ENCODE measurements around the gene CPE.
"Not testable (repeated sequence)": the region's sequence is repeated elsewhere in the genome, so short reads cannot be mapped to it uniquely, and the experiment has no call there.

Gene CPE

DNA sequence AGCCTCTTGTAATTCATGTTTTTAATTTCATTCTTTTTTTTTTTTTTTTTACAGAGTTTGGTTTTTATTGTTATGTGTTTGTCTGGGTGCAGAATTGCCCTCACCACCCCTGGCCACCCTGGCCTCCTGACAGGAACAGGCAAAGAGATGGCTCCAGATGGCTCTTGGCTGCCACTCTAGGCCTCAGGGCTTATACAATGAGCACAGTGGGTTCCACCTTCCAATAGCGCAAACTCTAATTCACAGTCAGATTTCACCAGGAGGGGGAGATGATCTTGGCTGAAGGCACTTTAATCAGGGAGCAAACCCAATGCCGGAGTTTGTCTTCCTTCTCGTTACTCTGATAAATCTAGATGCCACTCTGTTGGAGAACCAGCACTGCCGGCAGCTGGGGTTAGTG, 24.8 kb downstream of the CPE start:
- peak; percentile 27 for DNase-seq (ENCODE audit: low spot score)

DNA sequence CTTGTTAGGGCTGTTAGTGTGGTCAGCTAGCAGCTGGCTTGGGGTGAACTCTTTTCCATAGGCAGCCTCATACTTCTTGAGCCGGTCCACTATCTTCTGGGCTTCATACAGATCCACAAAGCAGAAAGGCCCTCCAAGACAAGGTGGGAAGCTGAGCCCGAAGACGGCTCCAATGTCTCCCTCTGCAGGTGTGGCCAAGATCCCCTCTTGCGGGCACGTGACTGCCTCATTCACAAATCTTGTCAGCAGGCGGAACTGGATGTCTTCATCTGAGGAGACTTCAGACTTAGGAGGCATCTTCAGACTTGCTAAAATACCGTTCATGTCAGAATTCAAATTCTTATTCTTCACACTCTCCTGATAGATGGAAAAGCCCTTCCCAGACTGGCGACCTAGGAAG, 25.3 kb downstream of the CPE start:
- DNase-seq (ENCODE audit: low spot score) = no peak

- no peak for DNase-seq (ENCODE audit: low spot score)
Observed at GRCh38 chr4:165404696-165405095, 25.9 kb downstream of the CPE start.

- DNase-seq (ENCODE audit: low spot score) = no peak
Observed at GRCh38 chr4:165410214-165410613, 31.4 kb downstream of the CPE start.

- DNase-seq (ENCODE audit: low spot score) = no peak
Observed at GRCh38 chr4:165415910-165416309, 37.1 kb downstream of the CPE start.

GRCh38 chr4:165418073-165418472, 39.3 kb downstream of the CPE start:
- peak; percentile 34 for DNase-seq (ENCODE audit: low spot score)

DNA sequence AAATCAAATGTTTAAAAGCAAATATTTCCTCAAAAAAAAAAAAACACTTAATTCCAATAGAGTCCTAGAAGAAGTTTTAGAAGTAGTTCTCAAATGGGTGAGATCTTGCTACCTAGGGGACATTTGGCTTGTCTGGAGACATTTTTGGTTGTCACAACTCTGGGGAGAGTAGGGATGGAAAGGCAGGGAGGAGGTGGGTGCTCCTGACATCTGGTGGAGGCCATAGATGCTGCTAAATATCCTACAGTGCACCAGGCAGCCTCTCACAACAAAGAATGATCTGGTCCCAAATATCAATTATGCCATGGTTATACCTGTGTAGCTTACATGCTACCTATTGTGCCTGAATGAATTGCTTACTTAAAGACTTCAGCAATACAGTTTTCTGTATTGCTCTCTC, 46.8 kb downstream of the CPE start:
- no peak for DNase-seq (ENCODE audit: low spot score)

DNA sequence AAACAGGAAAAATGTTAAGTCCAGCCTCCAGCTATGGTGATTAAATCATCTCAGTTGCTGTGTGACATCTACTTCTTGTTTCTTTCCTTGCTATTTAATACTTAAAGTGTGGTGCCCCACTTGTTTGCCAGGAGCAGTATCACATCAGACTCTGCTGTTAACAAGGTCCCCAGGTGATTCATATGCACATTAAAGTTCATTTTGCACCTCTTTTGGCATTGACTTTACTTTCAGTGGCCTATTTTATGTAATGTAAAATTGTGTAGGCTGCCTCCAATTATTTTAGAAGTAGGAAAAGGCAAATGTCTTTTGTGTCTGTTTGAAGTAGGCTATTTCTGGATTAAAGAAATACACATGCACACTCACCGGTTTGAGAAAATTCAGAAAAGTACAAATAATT, 47.5 kb downstream of the CPE start:
- no peak for DNase-seq (ENCODE audit: low spot score)

DNA sequence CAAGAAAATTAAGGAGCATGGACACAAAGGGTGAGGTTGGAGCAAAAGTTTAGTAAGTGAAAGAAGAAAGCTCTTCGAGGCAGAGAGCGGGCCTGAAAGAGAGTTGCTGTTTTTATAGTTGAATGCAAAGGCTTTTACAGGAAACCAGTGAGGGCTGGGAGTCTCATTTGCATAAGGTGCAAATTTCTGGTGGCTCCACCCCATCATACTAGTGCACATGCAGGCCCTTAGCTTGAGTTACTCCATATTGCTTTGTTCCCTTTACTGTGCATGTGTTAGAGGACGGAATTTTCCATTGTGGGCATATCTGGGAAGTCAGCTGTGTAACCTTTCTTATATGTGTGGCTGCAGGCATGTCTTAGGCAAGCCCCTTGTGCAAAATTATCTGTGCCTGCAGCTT, 48.0 kb downstream of the CPE start:
- no peak for DNase-seq (ENCODE audit: low spot score)

DNA sequence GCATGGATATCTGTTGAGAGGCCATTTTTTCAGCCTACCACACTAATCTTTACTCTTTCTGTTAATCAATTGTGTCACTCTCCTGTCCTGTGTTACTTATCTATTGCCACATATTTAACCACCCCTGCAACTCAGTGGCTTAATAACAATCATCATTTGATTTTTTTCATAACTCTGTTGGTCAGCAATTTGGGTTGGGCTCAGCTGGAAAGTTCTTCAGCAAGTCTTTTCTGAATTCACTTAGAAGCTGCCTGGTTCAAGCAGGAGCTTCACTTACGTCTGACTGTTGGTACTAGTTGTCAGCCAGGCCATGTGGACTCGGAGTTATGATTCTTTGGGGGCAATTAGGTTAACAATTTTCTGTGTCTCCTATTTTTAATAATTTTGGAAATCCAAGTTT, 50.1 kb downstream of the CPE start:
- DNase-seq (ENCODE audit: low spot score) = no peak

DNA sequence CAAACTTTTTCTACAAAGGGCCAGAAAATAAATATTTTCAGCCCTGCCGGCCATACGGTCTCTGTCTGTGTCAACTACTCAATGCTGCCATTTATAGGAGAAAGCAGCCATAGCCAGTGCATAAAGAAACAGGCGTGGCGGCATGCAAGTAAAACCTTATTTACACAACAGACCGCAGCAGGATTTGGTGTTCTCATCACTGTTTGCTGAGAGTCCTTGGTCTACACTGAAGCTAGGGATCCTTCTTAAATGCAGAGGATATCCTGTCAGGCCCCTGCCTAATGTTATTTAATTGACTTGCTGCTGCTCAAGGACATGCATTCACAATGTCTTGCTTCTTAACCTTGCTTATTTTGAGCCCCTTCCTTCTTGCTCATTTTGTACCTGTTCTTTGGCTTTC, 54.7 kb downstream of the CPE start:
- DNase-seq (ENCODE audit: low spot score) = no peak

DNA sequence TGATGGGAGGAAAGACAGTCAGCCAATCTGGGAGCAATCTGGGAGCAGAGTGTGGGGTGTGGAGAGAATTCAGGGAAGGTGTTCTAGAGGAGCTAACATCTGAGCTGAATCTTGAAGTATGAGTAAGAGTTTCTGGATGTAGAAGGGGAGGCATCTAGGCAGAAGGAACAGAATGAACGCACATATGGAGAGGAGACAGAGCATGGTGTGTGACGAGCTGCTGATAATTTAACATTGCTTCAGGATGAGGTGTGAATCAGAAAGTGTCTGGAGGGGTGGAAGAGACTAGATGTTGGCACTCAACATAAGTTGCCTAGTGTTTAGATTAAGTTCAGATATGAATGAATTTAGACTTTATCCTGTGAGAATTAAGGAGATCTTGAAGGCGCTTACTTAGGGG, 58.9 kb downstream of the CPE start:
- no peak for DNase-seq (ENCODE audit: low spot score)

- DNase-seq (ENCODE audit: low spot score) = no peak
Observed at GRCh38 chr4:165439344-165439743, 60.5 kb downstream of the CPE start.

GRCh38 chr4:165439981-165440380, 61.2 kb downstream of the CPE start:
- DNase-seq (ENCODE audit: low spot score) = no peak

DNA sequence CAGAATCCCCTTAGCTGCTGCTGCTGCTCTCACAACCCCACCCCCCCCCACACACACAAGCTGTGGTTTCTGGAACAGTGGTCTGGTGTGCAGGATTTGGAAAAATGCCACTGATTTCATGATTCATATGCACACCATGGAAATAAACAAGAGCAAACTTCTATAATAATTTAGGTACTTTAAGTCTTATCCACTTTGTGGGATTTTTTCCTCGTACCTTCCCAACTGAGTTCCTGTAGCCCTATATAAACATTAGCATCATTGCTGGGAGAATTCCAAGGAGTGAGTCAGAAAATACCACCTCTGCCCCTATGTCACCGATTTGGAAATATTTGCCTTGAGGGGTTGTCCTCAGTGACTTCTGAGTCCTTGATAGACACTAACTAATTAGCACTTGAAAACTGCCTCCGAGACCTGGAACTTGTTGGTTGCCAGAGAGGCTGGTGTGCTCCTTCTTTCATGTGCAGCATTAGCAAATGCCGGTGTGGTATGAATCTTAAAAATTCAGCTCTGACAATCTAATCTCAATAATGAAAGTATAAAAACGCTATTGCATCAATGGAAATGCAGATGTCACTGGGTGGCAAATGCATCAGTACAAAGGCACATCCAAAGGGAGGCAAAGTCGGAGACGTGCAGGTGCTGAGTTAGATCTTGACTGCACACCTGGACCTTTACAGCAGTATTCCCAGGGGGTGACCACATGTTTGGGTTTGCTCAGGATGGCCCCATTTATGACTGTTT, 61.8 kb downstream of the CPE start:
- DNase-seq (ENCODE audit: low spot score) = no peak

GRCh38 chr4:165443276-165443675, 64.5 kb downstream of the CPE start:
- no peak for DNase-seq (ENCODE audit: low spot score)

GRCh38 chr4:165448700-165449099, 69.9 kb downstream of the CPE start:
- no peak for DNase-seq (ENCODE audit: low spot score)

DNA sequence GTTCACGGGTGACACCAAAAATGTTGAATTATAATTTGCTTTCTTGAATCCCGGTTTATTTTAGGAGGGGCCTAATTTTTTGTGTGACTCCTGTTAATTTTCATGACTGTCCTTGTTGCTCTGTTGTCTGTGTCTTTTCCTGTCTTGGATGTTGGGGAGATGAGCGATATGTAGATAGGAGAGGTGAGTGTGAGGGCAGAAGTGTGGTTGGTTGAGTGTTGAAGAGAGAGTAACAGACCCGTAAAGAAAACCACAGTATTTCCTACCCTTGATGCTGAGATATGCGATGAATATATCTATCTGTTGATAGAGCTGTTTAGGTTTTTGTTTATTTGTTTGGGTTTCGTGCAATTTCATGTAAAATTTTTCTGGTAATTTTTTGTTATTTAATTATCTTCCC, 70.5 kb downstream of the CPE start:
- no peak for DNase-seq (ENCODE audit: low spot score)

DNA sequence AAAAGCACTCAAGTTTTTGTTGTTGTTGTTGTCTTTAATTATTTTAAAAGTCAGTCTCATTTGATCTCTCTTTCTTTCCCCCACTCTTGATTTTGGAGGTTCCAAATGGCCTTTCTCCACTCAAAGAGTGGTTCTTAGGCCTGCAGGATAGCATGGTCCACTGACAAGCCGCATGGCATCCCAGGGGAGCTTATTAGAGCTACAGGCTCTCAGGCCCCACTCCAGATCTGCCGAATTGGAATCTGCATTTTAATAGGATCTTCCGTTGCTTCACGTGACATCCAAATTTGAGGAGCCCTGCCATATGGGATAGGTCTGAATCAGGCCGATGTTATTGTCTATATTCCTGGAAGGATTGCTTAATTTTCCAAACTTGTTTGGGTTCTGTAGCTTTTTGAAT, 72.1 kb downstream of the CPE start:
- no peak for DNase-seq (ENCODE audit: low spot score)

DNA sequence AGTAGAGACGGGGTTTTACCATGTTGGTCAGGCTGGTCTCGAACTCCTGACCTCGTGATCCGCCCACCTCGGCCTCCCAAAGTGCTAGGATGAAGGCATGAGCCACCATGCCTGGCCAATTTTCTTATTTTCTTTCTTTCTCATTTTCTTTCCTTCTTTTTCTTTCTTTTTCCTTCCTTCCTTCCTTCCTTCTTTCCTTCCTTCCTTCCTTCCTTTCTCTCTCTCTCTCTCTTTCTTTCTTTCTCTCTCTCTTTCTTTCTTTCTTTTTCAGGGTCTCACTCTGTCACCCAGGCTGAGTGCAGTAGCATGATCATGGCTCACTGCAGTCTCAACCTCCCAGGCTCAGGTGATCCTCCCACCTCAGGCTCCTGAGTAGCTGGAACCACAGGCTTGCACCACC, 74.3 kb downstream of the CPE start:
- not testable (repeated sequence) for DNase-seq (ENCODE audit: low spot score)

GRCh38 chr4:165454426-165454825, 75.6 kb downstream of the CPE start:
- no peak for DNase-seq (ENCODE audit: low spot score)

DNA sequence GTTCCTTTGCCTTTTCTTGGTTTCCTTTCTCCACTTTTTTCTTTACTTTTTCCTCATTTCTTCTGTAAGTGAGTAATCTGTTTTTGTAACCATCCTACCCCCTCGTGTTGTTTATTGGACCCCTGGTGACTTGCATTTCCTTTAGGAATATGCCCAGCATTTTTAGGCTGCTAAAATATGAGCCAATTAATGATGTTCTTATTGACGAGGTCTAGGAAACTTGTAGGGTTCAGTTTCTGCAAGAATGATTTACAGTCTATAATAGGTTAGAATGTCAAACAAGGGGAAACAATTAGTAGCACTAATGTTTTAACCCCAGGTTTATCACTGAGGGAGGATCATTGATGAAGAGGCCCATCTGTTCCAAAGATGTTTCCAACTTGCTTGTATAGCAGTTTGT, 79.0 kb downstream of the CPE start:
- DNase-seq (ENCODE audit: low spot score) = no peak

DNA sequence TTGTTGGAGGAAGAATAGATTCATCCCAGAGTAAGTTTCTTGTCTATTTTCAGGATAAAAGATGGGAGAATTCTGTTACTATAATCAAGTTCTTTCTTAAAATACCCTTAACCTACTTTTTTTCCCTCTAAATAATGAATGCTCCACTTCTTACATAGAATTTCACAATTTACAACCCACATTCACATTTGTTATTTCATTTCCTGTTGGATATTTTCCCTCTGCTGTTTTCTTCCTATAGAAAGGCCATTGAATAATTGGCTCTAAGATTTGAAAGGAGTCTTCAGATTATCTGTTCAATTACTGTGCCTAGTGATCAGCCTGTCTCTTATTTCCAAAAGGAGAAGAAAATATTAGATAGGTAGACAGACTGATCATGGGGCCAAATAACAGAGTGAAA, 79.7 kb downstream of the CPE start:
- no peak for DNase-seq (ENCODE audit: low spot score)

DNA sequence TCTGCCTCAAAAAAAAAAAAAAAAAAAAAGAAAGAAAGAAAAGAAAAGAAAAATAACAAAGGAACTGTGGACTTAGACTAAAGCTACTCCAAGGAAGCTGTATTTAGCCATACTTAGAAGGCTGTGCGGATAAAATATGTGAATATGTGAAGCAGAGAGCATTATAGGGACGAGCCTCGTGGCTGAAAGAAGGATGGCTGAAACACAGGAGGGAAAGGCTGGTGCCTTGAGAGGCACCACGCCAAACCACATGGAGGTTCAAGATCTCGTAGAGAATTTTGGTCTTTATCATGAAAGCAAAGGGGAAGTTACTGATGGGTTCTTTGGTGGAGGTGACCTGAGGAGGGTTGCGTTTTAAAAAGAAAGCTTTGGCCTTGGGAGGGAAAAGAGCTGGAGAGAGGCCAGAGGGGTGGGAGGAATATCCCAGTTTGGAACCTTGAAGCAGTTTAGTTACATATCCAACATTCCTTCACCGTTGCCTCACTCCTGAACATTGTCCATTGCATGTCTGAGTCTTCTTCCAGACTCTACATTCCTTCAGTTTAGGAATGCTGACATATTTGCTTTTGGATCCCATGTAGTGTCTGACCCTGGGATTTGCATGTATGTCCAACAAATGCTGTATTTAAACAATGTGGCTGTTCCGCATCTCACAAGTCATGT, 82.5 kb downstream of the CPE start:
- DNase-seq (ENCODE audit: low spot score) = no peak

Data from Ammon's horn (tissue), 1 donor.